Neural cell (in vitro differentiated cells): ENCODE results near the gene DFFA. TPM values are rescaled to one million over a fixed set of nuclear protein-coding genes. Genes with fewer than 3 reads are reported as not detected.

Source experiments
- H2AFZ ChIP-seq: fragments of 200-600, 300-800 bp; sonication (generic), shearing (Covaris generic); 2 replicates; pipeline ENCODE4 v1.6.0; 2014; ENCODE audit warnings: low read depth, mild to moderate bottlenecking, antibody characterized with exemption, low read length, moderate library complexity
- H3F3A ChIP-seq: fragments of 200-600 bp; shearing (Covaris generic); 2 replicates; pipeline ENCODE4 v1.6.1; 2016; ENCODE audit warnings: mild to moderate bottlenecking, moderate library complexity, mixed read lengths, antibody characterized with exemption, low read length; ENCODE audit not compliant: insufficient read depth, poor library complexity, severe bottlenecking
- H3K27ac ChIP-seq: fragments of 200-600, 300-800 bp; sonication (generic), shearing (Covaris generic); 2 replicates; pipeline ENCODE4 v1.5.1; 2014; ENCODE audit warnings: mild to moderate bottlenecking, low read length, moderate library complexity
- H3K27me3 ChIP-seq: fragments of 300-800, 200-600 bp; sonication (generic), shearing (Covaris generic); 2 replicates; pipeline ENCODE4 v1.6.0; 2014; ENCODE audit warnings: mild to moderate bottlenecking, low read depth, low read length, moderate library complexity; ENCODE audit not compliant: insufficient read depth
- H3K36me3 ChIP-seq: fragments of 300-800, 200-600 bp; sonication (generic), shearing (Covaris generic); 2 replicates; pipeline ENCODE4 v1.5.1; 2014; ENCODE audit warnings: mild to moderate bottlenecking, antibody characterized with exemption, low read length, moderate library complexity; ENCODE audit not compliant: insufficient read depth
- H3K4me2 ChIP-seq: fragments of 300-800, 200-600 bp; sonication (generic), shearing (Covaris generic); 2 replicates; pipeline ENCODE4 v1.6.0; 2014; ENCODE audit warnings: mild to moderate bottlenecking, low read length
- H3K4me3 ChIP-seq: fragments of 300-800, 200-600 bp; sonication (generic), shearing (Covaris generic); 2 replicates; pipeline ENCODE4 v1.5.1; 2014; ENCODE audit warnings: mild to moderate bottlenecking, low read length, moderate library complexity
- H3K79me2 ChIP-seq: fragments of 200-600 bp; shearing (Covaris generic); replicated peaks from 2 replicates; pipeline ENCODE4 v1.6.0; 2014; ENCODE audit warnings: mild to moderate bottlenecking, low read length, moderate library complexity; ENCODE audit not compliant: insufficient read depth
- H3K9ac ChIP-seq: fragments of 300-800, 200-600 bp; sonication (generic), shearing (Covaris generic); 2 replicates; pipeline ENCODE4 v1.6.1; 2016; ENCODE audit warnings: mild to moderate bottlenecking, low read length, mixed read lengths
- H3K9me2 ChIP-seq: fragments of 200-600 bp; shearing (Covaris generic); 2 replicates; pipeline ENCODE4 v1.6.1; 2016; ENCODE audit warnings: mild to moderate bottlenecking, low read length, mixed read lengths; ENCODE audit not compliant: insufficient read depth
- H3K9me3 ChIP-seq: fragments of 200-600, 300-800 bp; sonication (generic), shearing (Covaris generic); 2 replicates; pipeline ENCODE4 v1.6.1; 2016; ENCODE audit warnings: mild to moderate bottlenecking, mixed run types, low read length, moderate library complexity, mixed read lengths
- H4K20me1 ChIP-seq: fragments of 200-600 bp; shearing (Covaris generic); 2 replicates; pipeline ENCODE4 v1.6.1; 2016; ENCODE audit warnings: mild to moderate bottlenecking, mixed run types; ENCODE audit not compliant: insufficient read depth
- EP300 ChIP-seq: fragments of 450-650 bp; conservative IDR thresholded peaks from 2 replicates; pipeline ENCODE4 v1.6.1; 2014; ENCODE audit warnings: antibody characterized with exemption, mild to moderate bottlenecking, moderate library complexity; ENCODE audit not compliant: poor library complexity, severe bottlenecking
- MXI1 ChIP-seq: fragments of 450-650 bp; conservative IDR thresholded peaks from 2 replicates; pipeline ENCODE4 v1.6.1; 2014; ENCODE audit warnings: antibody characterized with exemption, mild to moderate bottlenecking; ENCODE audit not compliant: poor library complexity, severe bottlenecking
- POLR2AphosphoS5 ChIP-seq: IDR thresholded peaks from 2 replicates; pipeline ENCODE4 v1.6.1; 2012
- RAD21 ChIP-seq: fragments of 450-650 bp; conservative IDR thresholded peaks from 2 replicates; pipeline ENCODE4 v1.6.1; 2014; ENCODE audit warnings: antibody characterized with exemption, mild to moderate bottlenecking, moderate library complexity
- SMC3 ChIP-seq: fragments of 450-650 bp; conservative IDR thresholded peaks from 2 replicates; pipeline ENCODE4 v1.6.1; 2014; ENCODE audit warnings: antibody characterized with exemption, mild to moderate bottlenecking, moderate library complexity; ENCODE audit not compliant: poor library complexity
- TAF1 ChIP-seq: IDR thresholded peaks from 2 replicates; pipeline ENCODE4 v1.6.1; 2012; ENCODE audit warnings: low read depth
- polyA plus RNA-seq: library from polyadenylated mRNA; depleted of rRNA; stranded (reverse); fragments of >200 nt; gene quantifications from 2 replicates; pipeline ENCODE4 v1.2.3, GENCODE V29; 2014
- TF ChIP-seq, protein P1 (sequence below): IDR thresholded peaks from 2 replicates; pipeline ENCODE4 v1.6.1; 2012; ENCODE audit warnings: borderline replicate concordance
- TF ChIP-seq, protein P2 (sequence below): fragments of 450-650 bp; IDR thresholded peaks from 2 replicates; pipeline ENCODE4 v1.5.1; 2014; ENCODE audit warnings: antibody characterized with exemption, mild to moderate bottlenecking, moderate library complexity; ENCODE audit not compliant: poor library complexity, severe bottlenecking

The DFFA gene
- polyA plus RNA-seq, 1 donor from 2014 or later, result 32.7 TPM

GRCh38 chr1:10516925-10517676 lies 44.8 kb upstream of the DFFA start:
- Histone ChIP-seq H3K27ac (no peak overlapping the region), H3K9me3 (no peaks in the 10 kb centered on the region), H3K4me3 (no peak overlapping the region), H2AFZ (no peak overlapping the region), H3K9ac (no peak overlapping the region), H3K79me2 (no peaks in the 10 kb centered on the region), H3K36me3 (no peaks in the 10 kb centered on the region), H3K27me3 (no peaks in the 10 kb centered on the region), H3K4me2 (no peak overlapping the region), H3K9me2 (no peaks in the 10 kb centered on the region), H3F3A (peaks cover 5% of the 10 kb centered on the region), H4K20me1 (no peaks in the 10 kb centered on the region)
- TF ChIP-seq SMC3 (no peak), TAF1 (no peak), POLR2AphosphoS5 (no peak)
- TF ChIP-seq, protein P1, sequence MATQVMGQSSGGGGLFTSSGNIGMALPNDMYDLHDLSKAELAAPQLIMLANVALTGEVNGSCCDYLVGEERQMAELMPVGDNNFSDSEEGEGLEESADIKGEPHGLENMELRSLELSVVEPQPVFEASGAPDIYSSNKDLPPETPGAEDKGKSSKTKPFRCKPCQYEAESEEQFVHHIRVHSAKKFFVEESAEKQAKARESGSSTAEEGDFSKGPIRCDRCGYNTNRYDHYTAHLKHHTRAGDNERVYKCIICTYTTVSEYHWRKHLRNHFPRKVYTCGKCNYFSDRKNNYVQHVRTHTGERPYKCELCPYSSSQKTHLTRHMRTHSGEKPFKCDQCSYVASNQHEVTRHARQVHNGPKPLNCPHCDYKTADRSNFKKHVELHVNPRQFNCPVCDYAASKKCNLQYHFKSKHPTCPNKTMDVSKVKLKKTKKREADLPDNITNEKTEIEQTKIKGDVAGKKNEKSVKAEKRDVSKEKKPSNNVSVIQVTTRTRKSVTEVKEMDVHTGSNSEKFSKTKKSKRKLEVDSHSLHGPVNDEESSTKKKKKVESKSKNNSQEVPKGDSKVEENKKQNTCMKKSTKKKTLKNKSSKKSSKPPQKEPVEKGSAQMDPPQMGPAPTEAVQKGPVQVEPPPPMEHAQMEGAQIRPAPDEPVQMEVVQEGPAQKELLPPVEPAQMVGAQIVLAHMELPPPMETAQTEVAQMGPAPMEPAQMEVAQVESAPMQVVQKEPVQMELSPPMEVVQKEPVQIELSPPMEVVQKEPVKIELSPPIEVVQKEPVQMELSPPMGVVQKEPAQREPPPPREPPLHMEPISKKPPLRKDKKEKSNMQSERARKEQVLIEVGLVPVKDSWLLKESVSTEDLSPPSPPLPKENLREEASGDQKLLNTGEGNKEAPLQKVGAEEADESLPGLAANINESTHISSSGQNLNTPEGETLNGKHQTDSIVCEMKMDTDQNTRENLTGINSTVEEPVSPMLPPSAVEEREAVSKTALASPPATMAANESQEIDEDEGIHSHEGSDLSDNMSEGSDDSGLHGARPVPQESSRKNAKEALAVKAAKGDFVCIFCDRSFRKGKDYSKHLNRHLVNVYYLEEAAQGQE, result no peak
- TF ChIP-seq, protein P2, sequence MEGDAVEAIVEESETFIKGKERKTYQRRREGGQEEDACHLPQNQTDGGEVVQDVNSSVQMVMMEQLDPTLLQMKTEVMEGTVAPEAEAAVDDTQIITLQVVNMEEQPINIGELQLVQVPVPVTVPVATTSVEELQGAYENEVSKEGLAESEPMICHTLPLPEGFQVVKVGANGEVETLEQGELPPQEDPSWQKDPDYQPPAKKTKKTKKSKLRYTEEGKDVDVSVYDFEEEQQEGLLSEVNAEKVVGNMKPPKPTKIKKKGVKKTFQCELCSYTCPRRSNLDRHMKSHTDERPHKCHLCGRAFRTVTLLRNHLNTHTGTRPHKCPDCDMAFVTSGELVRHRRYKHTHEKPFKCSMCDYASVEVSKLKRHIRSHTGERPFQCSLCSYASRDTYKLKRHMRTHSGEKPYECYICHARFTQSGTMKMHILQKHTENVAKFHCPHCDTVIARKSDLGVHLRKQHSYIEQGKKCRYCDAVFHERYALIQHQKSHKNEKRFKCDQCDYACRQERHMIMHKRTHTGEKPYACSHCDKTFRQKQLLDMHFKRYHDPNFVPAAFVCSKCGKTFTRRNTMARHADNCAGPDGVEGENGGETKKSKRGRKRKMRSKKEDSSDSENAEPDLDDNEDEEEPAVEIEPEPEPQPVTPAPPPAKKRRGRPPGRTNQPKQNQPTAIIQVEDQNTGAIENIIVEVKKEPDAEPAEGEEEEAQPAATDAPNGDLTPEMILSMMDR, result no peak

DNA sequence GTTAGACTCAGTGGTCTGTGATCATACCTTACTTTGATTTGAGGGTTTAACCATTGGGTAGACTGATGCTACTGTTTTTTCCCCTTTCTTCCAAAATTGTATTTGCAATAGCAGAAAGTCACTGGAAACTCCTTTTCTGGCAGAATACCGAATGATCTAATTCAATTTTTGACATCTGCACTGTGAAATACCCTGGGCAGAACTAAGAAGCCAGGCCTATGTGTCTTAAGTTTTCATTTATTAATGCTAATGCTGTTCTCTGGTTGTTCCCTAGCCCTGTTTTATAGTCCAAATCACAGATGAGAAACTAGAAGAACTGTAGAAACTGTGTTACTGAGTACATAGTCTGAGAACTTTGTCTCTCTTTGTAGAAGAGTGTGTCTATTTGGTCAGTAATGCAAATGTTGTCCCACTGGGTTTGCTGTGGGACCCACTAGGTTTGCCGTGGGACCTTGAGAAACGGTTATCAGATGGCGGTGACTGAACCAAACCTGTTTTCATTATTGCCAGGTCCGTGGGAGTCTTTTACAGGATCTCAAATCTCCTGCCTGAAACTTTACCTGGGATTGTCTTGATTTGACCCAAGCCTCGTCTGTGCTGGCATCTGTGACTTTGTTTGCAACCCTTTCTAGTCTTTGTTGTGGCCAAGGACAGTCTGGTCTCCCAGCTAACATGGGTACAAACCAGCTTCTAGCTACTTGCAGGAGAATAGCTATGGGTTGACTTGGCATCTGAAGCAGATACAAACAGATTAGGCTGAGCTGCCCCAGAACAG lies 43.8 kb upstream of the DFFA start:
- no peaks in the 10 kb centered on the region for H3K9me2 ChIP-seq
- no peaks in the 10 kb centered on the region for H3K9me3 ChIP-seq
- no peak overlapping the region for H3K27ac ChIP-seq
- H3K79me2 ChIP-seq, result peaks cover 5% of the 10 kb centered on the region
- no peak overlapping the region for H3K4me2 ChIP-seq
- H3K36me3 ChIP-seq, result no peaks in the 10 kb centered on the region
- no peaks in the 10 kb centered on the region for H4K20me1 ChIP-seq
- H3K27me3 ChIP-seq, result no peaks in the 10 kb centered on the region
- peaks cover 5% of the 10 kb centered on the region for H3F3A ChIP-seq
- TF ChIP-seq EP300 (no peak), SMC3 (no peak), RAD21 (no peak), MXI1 (no peak)
- H3K4me3 ChIP-seq, result no peak overlapping the region
- no peak overlapping the region for H3K9ac ChIP-seq
- no peak overlapping the region for H2AFZ ChIP-seq
